ENCODE measurements around the gene DNTT.

DNTT gene

DNA sequence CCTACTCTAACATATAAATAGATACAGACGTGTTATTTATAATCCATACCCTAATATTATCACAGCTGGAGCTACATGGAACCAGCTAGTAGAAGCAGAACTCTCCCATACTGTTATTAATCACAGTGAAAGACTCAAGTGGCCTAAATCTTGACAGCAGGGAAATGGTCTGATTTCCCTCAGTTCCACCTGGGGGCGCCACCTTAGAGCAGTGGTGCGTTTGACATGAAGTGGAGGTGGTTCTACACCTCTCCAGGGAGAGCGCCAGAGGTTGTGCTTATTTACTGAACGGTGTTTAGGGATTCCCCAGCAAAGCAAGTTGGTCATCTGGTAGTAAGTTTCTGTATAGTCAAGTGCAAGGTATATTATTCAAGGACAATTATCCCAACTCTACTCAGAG lies 17.6 kb downstream of the DNTT start:
- DNase-seq (ENCODE audit: low read depth) = no peak
- TF ChIP-seq, protein P1, sequence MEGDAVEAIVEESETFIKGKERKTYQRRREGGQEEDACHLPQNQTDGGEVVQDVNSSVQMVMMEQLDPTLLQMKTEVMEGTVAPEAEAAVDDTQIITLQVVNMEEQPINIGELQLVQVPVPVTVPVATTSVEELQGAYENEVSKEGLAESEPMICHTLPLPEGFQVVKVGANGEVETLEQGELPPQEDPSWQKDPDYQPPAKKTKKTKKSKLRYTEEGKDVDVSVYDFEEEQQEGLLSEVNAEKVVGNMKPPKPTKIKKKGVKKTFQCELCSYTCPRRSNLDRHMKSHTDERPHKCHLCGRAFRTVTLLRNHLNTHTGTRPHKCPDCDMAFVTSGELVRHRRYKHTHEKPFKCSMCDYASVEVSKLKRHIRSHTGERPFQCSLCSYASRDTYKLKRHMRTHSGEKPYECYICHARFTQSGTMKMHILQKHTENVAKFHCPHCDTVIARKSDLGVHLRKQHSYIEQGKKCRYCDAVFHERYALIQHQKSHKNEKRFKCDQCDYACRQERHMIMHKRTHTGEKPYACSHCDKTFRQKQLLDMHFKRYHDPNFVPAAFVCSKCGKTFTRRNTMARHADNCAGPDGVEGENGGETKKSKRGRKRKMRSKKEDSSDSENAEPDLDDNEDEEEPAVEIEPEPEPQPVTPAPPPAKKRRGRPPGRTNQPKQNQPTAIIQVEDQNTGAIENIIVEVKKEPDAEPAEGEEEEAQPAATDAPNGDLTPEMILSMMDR (IDR thresholded peaks at IDR 0.05; ENCODE audit: insufficient read depth, low read depth, low read length, missing control alignments) = no peak
- H3K4me3 ChIP-seq (ENCODE audit: low read length) = no peak overlapping the region

DNA sequence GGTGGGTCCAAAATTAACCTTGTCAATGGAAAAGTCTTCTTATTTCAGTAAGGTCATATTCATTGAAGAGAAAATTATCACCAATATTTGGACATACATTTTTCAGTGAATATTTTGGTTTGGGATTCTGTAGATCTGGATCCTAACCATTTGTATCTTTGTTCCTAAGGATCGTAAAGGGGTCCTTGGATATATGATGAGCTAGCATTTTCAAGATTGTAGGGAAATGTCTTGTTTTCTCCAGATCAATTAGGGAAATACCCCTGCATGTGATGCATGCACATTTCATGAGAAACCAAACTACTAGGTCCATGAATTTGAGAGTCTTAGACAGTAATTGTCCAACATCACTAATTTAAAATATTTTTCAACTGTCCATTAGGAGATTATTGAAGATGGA lies 18.0 kb downstream of the DNTT start:
- no peak overlapping the region for H3K4me3 ChIP-seq (ENCODE audit: low read length)
- DNase-seq (ENCODE audit: low read depth) = no peak
- TF ChIP-seq, protein P1 (IDR thresholded peaks at IDR 0.05; ENCODE audit: insufficient read depth, low read depth, low read length, missing control alignments) = no peak

DNA sequence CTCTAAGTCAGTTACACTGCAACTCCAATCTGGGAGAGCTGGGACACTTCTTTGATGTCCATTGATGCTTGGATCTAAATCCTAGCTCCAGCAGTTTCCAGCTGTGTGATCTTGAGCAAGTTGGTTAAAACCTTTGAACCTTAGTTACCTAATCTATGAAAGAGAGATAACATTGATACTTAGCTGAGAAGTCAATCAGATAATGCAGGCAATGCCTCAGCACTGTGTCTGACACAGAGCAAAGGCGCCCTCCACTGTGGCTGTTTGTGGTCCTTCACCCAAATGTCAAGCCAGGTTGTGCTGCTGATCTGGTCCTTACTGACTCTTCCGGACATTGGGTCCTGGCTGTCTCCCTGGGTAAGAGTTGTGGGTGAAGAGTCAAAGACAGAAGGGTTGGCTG lies 20.2 kb downstream of the DNTT start:
- no peak for DNase-seq (ENCODE audit: low read depth)
- H3K4me3 ChIP-seq (ENCODE audit: low read length) = no peak overlapping the region
- TF ChIP-seq, protein P1 (IDR thresholded peaks at IDR 0.05; ENCODE audit: insufficient read depth, low read depth, low read length, missing control alignments) = no peak

DNA sequence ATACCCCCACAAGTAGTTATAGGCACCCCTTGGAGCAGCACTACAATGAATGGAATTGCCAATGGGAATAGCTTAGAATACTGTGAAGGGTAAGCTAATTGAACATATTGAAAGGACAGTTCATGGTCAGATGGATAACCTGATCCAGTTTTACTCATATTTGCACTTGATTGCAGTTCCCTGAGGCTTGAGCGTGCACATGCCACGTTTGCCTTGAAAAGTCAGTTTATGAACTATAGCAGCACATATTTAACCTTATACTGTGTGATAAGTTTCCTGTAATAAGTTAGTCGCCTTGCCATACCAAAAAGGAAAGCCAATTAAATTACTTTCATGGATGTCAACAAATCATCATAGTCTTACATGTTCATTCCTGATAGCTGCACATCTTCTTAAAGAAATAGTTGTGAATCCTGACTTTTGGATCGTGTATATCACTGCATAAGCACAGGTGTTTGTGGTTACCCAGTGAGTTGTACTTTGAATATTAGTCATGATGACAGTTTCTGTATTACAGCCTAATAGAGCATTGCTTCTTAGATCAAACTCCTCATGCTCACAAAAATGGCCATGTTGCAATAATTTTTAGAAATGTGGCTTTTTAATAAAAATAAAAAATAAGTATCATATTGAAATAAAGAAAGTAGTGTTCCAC lies 21.6 kb downstream of the DNTT start:
- no peak overlapping the region for H3K4me3 ChIP-seq (ENCODE audit: low read length)
- TF ChIP-seq, protein P1 (IDR thresholded peaks at IDR 0.05; ENCODE audit: insufficient read depth, low read depth, low read length, missing control alignments) = no peak
- peak; percentile 8 for DNase-seq (ENCODE audit: low read depth)

DNA sequence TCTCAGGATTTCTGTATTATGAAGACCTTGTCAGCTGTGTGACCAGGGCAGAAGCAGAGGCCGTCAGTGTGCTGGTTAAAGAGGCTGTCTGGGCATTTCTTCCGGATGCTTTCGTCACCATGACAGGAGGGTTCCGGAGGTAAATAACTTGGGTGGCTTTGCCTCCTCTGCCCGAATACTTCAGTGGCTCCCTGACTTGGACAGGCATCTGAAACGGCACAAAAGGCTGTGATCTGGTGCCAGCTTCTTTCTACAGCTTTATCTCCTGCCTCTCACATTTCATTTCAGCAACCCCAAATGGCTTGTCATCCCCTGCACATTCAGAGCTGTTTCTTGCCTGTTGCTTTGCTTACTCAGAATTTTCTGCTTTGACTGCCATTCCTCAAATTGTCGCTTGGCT lies 23.2 kb downstream of the DNTT start:
- no peak overlapping the region for H3K4me3 ChIP-seq (ENCODE audit: low read length)
- TF ChIP-seq, protein P1 (IDR thresholded peaks at IDR 0.05; ENCODE audit: insufficient read depth, low read depth, low read length, missing control alignments) = no peak
- DNase-seq (ENCODE audit: low read depth) = no peak

DNA sequence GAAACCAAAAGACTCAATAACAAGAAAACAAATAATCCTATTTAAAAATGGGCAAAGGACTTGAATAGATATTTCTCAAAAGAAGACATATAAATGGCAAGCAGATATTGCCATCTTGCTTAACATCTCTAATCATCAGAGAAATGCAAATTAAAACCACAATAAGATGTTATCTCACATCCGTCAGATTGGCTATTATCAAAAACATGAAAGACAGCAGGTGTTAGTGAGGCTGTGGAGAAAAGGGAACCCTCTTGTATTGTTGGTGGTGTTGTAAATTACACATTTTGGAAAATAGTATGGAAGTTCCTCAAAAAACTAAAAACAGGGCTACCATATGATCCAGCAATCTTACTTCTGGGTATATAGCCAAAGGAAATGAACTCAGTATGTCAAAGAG lies 28.9 kb downstream of the DNTT start:
- TF ChIP-seq, protein P1 (IDR thresholded peaks at IDR 0.05; ENCODE audit: insufficient read depth, low read depth, low read length, missing control alignments) = no peak
- H3K4me3 ChIP-seq (ENCODE audit: low read length) = no peak overlapping the region
- DNase-seq (ENCODE audit: low read depth) = no peak

Measured in epithelial cell of esophagus (primary cell).